Measurements from ENCODE around the gene DNAAF8.
"Not testable (repeated sequence)": the region's sequence is repeated elsewhere in the genome, so short reads cannot be mapped to it uniquely, and the experiment has no call there.

DNAAF8 gene

DNA sequence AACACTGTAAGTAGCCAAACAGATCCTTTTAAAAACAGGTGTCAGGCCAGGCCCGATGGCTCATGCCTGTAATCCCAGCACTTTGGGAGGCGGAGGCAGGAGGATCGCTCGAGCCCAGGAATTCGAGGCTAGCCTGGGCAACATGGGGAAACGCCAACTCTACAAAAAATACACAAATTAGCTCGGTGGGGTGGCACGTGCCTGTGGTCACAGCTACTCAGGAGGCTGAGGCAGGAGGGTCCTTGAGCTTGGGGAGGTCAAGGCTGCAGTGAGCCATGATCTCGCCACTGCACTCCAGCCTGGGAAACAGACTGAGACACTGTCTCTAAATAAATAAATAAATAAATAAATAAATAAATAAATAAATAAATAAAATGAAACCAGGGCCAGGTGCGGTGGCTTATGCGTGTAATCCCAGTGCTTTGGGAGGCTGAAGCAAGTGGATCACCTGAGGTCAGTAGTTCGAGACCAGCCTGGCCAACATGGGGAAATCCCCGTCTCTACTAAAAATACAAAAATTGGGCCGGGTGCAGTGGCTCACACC lies 50.2 kb downstream of the DNAAF8 start:
- DNase-seq (ENCODE audit: low read depth) = not testable (repeated sequence)

GRCh38 chr16:4785758-4786433 lies 51.6 kb downstream of the DNAAF8 start:
- no peak for DNase-seq (ENCODE audit: low read depth)

DNA sequence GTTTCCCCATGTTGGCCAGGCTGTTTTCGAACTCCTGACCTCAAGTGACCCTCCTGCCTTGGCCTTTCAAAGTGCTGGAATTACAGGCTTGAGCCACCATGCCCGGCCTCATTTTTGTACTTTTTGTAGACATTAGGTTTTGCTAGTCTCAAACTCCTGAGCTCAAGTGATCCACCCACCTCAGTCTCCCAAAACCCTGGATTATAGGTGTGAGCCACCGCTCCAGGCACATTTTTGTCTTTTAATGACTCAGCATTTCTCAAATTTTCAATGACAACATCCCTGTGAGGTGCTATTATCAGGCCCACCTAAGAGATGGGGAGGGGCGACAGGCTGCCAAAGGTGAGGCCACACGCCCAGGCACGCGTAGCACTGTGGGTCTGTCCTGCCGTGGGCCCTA lies 52.7 kb downstream of the DNAAF8 start:
- no peak for DNase-seq (ENCODE audit: low read depth)

DNA sequence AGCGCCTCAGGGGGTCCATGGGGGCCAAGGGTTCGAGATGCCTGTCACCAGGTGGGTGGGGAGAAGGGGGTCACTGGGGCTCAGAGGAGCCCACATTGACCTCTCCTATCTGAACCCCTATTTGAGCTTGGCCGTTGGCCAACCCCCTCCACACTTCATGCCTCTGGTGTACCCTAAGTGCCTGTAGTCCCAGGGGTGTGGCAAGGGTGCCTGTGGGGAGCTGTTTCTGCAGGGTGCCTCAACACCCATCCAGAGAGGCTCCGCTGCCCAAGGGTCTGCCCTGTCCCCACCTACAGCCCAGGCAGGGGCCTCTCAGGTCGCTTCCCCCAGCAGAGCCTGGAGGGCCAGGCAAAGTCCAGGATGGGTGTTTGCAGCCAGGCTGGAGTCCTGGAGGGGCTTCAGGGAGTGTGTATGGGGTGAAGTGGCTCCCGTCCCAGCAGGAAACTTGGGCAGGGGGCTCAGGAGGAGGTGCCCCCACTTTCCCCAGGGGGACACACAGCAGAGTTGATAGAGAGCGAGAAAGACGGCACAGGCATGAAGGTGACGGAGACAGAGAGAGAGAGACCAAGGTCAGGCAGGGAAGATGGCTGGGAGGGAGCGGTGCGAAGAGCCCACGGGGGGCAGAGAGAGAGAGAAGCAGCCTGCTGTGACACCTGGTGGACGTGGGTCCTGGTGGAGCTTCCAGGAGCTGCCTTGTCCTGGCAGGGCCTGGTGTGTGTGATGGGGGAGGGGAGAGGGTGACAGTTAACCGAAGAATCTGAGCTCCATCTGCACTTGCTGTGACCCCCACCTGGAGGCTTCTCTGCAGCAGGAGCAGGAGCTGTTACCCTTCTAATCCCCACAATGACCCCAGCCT lies 53.5 kb downstream of the DNAAF8 start, which contains the start of gene SEPTIN12:
TSS of gene SEPTIN12 (minus strand) at position 719 of the 856 bp plus-strand sequence. CDS start at position 19, 700 bp downstream.
- DNase-seq (ENCODE audit: low read depth) = no peak

- no peak for DNase-seq (ENCODE audit: low read depth)
Measured at GRCh38 chr16:4788489-4788889, 54.2 kb downstream of the DNAAF8 start.

- DNase-seq (ENCODE audit: low read depth) = no peak
Measured at GRCh38 chr16:4788910-4789309, 54.6 kb downstream of the DNAAF8 start.

DNA sequence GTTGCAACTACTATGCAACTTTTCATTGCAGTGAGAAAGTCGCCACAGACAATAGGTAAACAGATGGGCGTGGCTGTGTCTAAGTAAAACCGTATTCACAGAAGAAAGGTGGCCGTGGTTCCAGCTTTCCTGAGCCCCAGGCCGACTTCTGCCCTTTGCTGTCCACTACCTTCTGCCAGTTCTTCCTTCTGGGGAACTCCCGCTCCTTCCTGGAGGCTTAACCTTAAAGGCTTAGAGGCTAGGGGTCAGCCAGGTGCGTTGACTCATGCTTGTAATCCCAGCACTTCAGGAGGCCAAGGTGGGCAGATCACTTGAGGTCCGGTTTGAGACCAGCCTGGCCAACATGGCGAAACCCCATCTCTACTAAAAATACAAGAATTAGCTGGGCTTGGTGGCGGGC lies 55.9 kb downstream of the DNAAF8 start:
- no peak for DNase-seq (ENCODE audit: low read depth)

GRCh38 chr16:4790871-4791270 lies 56.5 kb downstream of the DNAAF8 start:
- DNase-seq (ENCODE audit: low read depth) = no peak

DNA sequence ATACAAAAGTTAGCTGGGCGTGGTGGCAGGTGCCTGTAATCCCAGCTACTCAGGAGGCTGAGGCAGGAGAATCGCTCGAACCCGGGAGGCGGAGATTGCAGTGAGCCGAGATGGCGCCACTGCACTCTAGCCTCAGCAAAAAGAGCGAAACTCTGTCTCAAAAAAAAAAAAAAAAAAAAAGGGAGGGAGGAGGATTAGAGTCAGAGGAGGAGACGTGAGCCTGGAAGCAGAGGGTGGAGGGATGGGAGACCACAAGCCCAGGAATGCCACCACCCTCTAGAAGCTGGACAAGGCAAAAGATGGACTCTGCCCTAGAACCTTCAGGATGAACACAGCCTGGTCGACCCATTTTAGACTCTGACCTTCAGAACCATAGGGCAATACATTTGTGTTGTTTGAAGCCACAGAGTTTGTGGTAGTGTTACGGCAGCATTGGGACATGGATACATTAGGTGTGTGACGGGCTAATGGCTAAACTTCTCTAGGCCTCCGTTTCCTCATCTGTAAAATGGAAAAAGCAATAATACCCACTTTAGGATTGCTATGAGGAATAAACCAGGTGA lies 58.7 kb downstream of the DNAAF8 start:
- no peak for DNase-seq (ENCODE audit: low read depth)

- DNase-seq (ENCODE audit: low read depth) = no peak
Measured at GRCh38 chr16:4795181-4795827, 61.0 kb downstream of the DNAAF8 start, which contains the start of gene SMIM22. Gene SMIM22, plus strand, starts transcription at chr16:4795369. Its CDS starts 366 bp downstream, at chr16:4795735.

- no peak for DNase-seq (ENCODE audit: low read depth)
Measured at GRCh38 chr16:4795828-4796572, 61.7 kb downstream of the DNAAF8 start.

GRCh38 chr16:4796982-4797804 lies 62.9 kb downstream of the DNAAF8 start:
- DNase-seq (ENCODE audit: low read depth) = no peak

GRCh38 chr16:4797805-4798252 lies 63.5 kb downstream of the DNAAF8 start:
- no peak for DNase-seq (ENCODE audit: low read depth)

DNA sequence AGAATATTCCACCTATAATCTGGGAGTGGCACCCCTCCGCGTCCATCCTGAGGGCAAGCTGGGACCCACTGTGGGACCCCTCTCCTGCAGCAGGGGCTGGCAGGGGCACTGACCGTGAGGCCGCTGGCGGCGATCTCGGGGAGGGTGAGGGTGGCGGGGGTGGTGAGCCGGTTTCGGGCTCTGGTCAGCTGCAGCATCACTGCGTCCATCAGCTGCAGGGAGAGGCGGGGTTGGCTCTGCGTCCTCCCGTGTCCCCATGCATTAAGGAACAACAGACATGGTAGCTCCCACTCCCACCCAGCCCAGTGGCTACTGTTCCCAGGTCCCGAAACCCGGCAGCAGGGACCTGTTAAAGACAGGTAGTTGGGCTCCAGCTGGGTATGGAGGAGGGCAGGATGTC lies 64.1 kb downstream of the DNAAF8 start:
- no peak for DNase-seq (ENCODE audit: low read depth)
